ENCODE data around the gene TNFAIP2.

- TF ChIP-seq EZH2phosphoT487 (IDR thresholded peaks at IDR 0.05) (no peak), CTCF (IDR thresholded peaks at IDR 0.05) (no peak), EZH2 (IDR thresholded peaks at IDR 0.05) (no peak)
Measured at GRCh38 chr14:103107941-103108748, 15.1 kb upstream of the TNFAIP2 start.

All from neural progenitor cell (in vitro differentiated cells).